22Rv1 (cell line): Measurements from ENCODE around the gene PRPF8.
"Not testable (repeated sequence)": the region's sequence is repeated elsewhere in the genome, so short reads cannot be mapped to it uniquely, and the experiment has no call there.

Source experiments
- H3K27ac ChIP-seq: fragments of 450-650 bp; 2 replicates; pipeline ENCODE4 v1.5.1; 2017
- ZFX ChIP-seq: fragments of 450-650 bp; IDR thresholded peaks from 2 replicates; pipeline ENCODE4 v1.6.1; 2017; ENCODE audit warnings: antibody characterized with exemption, borderline replicate concordance
- TF ChIP-seq, protein P1 (sequence below): fragments of 450-650 bp; IDR thresholded peaks from 2 replicates; pipeline ENCODE4 v1.5.1; 2017; ENCODE audit warnings: mild to moderate bottlenecking

PRPF8 gene

GRCh38 chr17:1661045-1661444 lies 23.6 kb downstream of the PRPF8 start:
- no peak for TF ChIP-seq ZFX
- TF ChIP-seq, protein P1, sequence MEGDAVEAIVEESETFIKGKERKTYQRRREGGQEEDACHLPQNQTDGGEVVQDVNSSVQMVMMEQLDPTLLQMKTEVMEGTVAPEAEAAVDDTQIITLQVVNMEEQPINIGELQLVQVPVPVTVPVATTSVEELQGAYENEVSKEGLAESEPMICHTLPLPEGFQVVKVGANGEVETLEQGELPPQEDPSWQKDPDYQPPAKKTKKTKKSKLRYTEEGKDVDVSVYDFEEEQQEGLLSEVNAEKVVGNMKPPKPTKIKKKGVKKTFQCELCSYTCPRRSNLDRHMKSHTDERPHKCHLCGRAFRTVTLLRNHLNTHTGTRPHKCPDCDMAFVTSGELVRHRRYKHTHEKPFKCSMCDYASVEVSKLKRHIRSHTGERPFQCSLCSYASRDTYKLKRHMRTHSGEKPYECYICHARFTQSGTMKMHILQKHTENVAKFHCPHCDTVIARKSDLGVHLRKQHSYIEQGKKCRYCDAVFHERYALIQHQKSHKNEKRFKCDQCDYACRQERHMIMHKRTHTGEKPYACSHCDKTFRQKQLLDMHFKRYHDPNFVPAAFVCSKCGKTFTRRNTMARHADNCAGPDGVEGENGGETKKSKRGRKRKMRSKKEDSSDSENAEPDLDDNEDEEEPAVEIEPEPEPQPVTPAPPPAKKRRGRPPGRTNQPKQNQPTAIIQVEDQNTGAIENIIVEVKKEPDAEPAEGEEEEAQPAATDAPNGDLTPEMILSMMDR = no peak
- no peak overlapping the region for H3K27ac ChIP-seq

DNA sequence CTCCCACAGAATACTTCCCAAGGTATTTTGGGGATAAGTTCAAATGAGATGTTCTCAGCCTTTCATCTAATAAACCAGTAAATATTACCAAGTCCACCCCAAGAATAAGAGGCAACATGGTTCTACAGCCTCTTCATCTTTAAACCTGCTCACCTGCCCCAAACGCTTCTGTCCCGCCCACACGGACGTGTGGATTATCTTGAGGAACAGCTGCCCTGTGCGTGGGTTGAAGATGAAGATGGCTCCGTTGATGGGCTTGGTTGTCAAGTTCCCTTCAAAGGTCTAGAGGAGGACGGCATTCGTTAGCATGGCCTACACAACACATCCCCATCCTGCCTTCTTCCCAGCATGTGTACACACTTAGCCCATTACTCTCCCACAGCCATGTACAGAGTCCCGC lies 26.6 kb downstream of the PRPF8 start:
- no peak overlapping the region for H3K27ac ChIP-seq
- no peak for TF ChIP-seq ZFX
- TF ChIP-seq, protein P1 = no peak

DNA sequence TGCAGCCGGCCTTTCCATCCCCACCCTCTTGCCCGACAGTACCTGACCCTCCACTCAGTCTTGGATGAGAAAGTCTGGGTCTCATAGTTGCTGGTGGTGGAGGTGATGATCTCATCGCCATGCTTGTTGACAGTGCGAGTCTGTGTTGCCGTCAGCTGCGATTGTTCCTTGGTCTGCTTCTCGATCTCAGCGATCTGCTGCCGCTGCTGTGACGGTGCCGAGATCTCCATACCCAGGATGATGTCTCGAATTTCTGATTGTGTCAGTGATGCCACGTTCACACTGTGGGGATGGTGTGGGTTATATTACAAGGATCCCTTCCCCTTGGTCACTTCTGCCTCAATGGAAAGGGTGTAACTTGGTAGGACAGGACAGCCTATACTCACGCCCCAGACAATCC lies 30.9 kb downstream of the PRPF8 start:
- TF ChIP-seq ZFX = no peak
- TF ChIP-seq, protein P1 = no peak
- no peak overlapping the region for H3K27ac ChIP-seq

DNA sequence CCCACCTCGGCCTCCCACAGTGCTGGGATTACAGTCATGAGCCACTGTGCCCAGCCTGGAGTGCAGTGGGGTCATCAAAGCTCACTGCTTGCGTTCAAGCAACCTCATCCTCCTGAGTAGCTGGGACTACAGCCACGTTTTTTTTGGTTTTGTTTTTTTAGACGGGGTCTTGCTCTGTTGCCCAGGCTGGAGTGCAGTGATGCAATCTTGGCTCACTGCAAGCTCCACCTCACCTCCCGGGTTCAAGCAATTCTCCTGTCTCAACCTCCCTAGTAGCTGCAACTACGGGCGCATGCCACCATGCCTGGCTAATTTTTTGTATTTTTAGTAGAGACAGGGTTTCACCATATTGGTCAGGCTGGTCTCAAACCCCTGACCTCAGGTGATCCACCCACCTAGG lies 31.9 kb downstream of the PRPF8 start:
- H3K27ac ChIP-seq = not testable (repeated sequence)

GRCh38 chr17:1651559-1651844 lies 33.2 kb downstream of the PRPF8 start:
- TF ChIP-seq, protein P1 = no peak
- TF ChIP-seq ZFX = no peak
- H3K27ac ChIP-seq = peak overlapping the region; percentile 95

DNA sequence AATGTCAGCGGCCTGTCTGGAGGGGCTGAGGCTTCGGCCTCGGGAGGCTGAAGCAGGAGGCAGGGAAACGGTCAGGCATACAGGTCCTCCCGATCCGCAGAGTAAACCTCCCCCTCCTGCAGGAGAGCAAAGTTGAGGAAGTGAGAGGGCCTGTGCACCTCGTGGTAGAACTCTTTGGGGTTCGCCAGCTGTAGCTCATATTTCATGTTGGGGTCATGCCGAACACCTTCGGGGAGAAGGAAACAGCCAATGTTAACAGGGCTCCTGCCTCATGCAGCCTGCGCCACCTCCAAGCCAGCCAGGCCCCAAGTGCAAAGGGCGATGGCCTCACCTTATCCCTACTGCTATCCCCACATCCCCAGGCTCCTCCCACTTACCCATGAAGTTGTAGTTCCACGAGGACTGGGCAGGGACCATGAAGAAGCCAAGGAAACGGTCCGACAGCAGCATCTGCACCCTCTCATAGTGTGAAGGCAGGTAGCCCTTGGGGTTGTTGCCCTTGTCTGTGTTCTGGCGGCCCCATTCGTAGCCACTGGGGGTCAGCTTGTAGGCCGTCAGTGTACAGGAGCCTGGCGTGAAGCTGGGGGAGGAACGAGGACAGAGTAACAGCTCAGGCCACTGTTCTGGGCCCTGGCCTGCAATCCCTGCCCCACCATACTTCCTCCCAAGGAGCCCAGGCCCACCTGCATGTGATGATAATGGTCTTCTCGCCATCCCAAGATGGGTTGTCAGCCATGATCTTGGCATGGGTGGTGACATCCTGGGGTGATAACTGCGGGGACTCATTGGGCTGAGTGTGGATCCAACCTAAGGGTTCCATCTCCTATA lies 33.7 kb downstream of the PRPF8 start:
- H3K27ac ChIP-seq = peak overlapping the region; percentile 95
- TF ChIP-seq ZFX = no peak
- TF ChIP-seq, protein P1 = no peak

GRCh38 chr17:1649844-1650501 lies 34.7 kb downstream of the PRPF8 start, which contains the start of gene RILP:
Gene RILP, minus strand, starts transcription at chr17:1649866. Its CDS starts 62 bp downstream, at chr17:1649804.
- TF ChIP-seq, protein P1 = no peak
- TF ChIP-seq ZFX = no peak
- H3K27ac ChIP-seq = peak within 1 kb of the TSS; percentile 95
